K562 (cell line): ENCODE data around the gene EZH2. TPM values are rescaled to one million over a fixed set of nuclear protein-coding genes. Genes with fewer than 3 reads are reported as not detected.

ENCODE experiments used
- ATAC-seq: fragments of 200-7000 bp; cut with Tn5 transposase; 3 replicates; pipeline ENCODE4 v1.9.1; 2020; ENCODE audit warnings: moderate library complexity
- BruUV-seq: library from RNA; stranded (reverse); fragments of 400-500 nt; replicated peaks from 2 replicates; lab custom pipeline; 2021; lab: Mats Ljungman, UMichigan
- CTCF ChIA-PET: fragments of 300-600 bp; formaldehyde crosslinking; extraction: SDS; loops from one replicate; lab custom pipeline; 2021; ENCODE audit warnings: low intra/inter-chr PET ratio; lab: Yijun Ruan, JAX
- POLR2A ChIA-PET: fragments of 300-600, 350-650 bp; sonication (Branson Sonifier 250); formaldehyde crosslinking; extraction: SDS; loops from one replicate; lab custom pipeline; 2021; ENCODE audit warnings: antibody characterized with exemption, inconsistent platforms; lab: Yijun Ruan, JAX
- DNase-seq, 4 experiments: peaks; one replicate each; pipeline versions ENCODE4 v3.0.0 to v3.0.0-alpha.2; 2011 to 2018; ENCODE audit warnings: low spot score in 3 of 4, mixed read lengths in 3 of 4; ENCODE audit errors: extremely low read depth in 1 of 4
- FAIRE-seq: peaks from 2 replicates; lab custom pipeline; 2011; peaks lifted over from hg19 to GRCh38; lab: Jason Lieb, UNC
- H2AFZ ChIP-seq: 2 replicates; pipeline ENCODE4 v1.6.0; 2011; ENCODE audit warnings: low read depth, low read length, control low read depth, inconsistent platforms
- H3K27ac ChIP-seq: fragments of 200-600 bp; 3 replicates; pipeline ENCODE4 v1.8.0; 2011; ENCODE audit warnings: low read depth, mild to moderate bottlenecking, control low read depth, inconsistent platforms, low read length, moderate library complexity, mixed read lengths; ENCODE audit errors: extremely low read depth
- H3K27me3 ChIP-seq, 2 experiments: fragments of 300-600 bp in 1 of 2; 2 replicates in 1 of 2; 3 replicates in 1 of 2; pipeline versions ENCODE4 v1.6.0 to v1.8.0; 2011; ENCODE audit warnings: inconsistent platforms in 2 of 2, low read length in 2 of 2, mild to moderate bottlenecking in 1 of 2, mixed read lengths in 1 of 2, moderate library complexity in 1 of 2; ENCODE audit not compliant: control insufficient read depth in 2 of 2, insufficient read depth in 2 of 2
- H3K36me3 ChIP-seq: fragments of 300-600 bp; 3 replicates; pipeline ENCODE4 v1.8.0; 2011; ENCODE audit warnings: mild to moderate bottlenecking, low read length, inconsistent platforms; ENCODE audit not compliant: control insufficient read depth, insufficient read depth
- H3K4me1 ChIP-seq, 2 experiments: fragments of 200-600 bp in 1 of 2; replicated peaks in 1 of 2; 2 replicates in 1 of 2; 3 replicates in 1 of 2; pipeline versions ENCODE4 v1.5.1 to v1.8.0; 2011; ENCODE audit warnings: inconsistent platforms in 2 of 2, low read length in 2 of 2, mild to moderate bottlenecking in 1 of 2, mixed read lengths in 1 of 2, moderate library complexity in 1 of 2; ENCODE audit not compliant: control insufficient read depth in 2 of 2, insufficient read depth in 2 of 2
- H3K4me2 ChIP-seq: 2 replicates; pipeline ENCODE4 v1.6.1; 2011; ENCODE audit warnings: low read length, control low read depth, inconsistent platforms, mixed read lengths; ENCODE audit not compliant: insufficient read depth
- H3K4me3 ChIP-seq: fragments of 200-600 bp; sonication (generic), shearing (Covaris generic); 2 replicates; pipeline ENCODE4 v1.5.1; 2016; ENCODE audit warnings: control low read depth, inconsistent platforms
- H3K79me2 ChIP-seq: fragments of 200-600 bp; 3 replicates; pipeline ENCODE4 v1.8.0; 2011; ENCODE audit warnings: low read length, inconsistent platforms; ENCODE audit not compliant: control insufficient read depth, insufficient read depth
- H3K9ac ChIP-seq, 2 experiments: 2 replicates each; pipeline versions ENCODE4 v1.6.0 to v1.6.1; 2011; ENCODE audit warnings: low read depth in 2 of 2, low read length in 2 of 2, control low read depth in 1 of 2, inconsistent platforms in 1 of 2, mild to moderate bottlenecking in 1 of 2, mixed read lengths in 1 of 2; ENCODE audit not compliant: insufficient read depth in 1 of 2
- H3K9me1 ChIP-seq: one replicate; pipeline ENCODE4 v1.6.0; 2011; ENCODE audit warnings: inconsistent platforms, mild to moderate bottlenecking, low read length, moderate library complexity; ENCODE audit not compliant: control insufficient read depth, insufficient read depth
- H3K9me3 ChIP-seq: replicated peaks from 2 replicates; pipeline ENCODE4 v1.5.1; 2011; ENCODE audit warnings: low read depth, low read length, inconsistent platforms; ENCODE audit not compliant: control insufficient read depth, insufficient read depth
- H4K20me1 ChIP-seq: replicated peaks from 2 replicates; pipeline ENCODE4 v1.6.1; 2011; ENCODE audit warnings: low read length, inconsistent platforms, mixed read lengths; ENCODE audit not compliant: control insufficient read depth, insufficient read depth
- CAMTA2 ChIP-seq: fragments of 250-450 bp; sonication (Bioruptor Pico); conservative IDR thresholded peaks from 2 replicates; pipeline ENCODE4 v1.5.1; 2022
- CBX8 ChIP-seq: fragments of 200-600 bp; sonication (generic); IDR thresholded peaks from 2 replicates; pipeline ENCODE4 v1.6.1; 2012; ENCODE audit warnings: borderline replicate concordance, mixed run types, low read depth, mild to moderate bottlenecking, moderate library complexity, mixed read lengths, low read length, control low read depth, inconsistent platforms; ENCODE audit not compliant: poor library complexity, severe bottlenecking; ENCODE audit errors: extremely low read depth
- CHD1 ChIP-seq: fragments of 200-600 bp; sonication (generic); IDR thresholded peaks from one replicate; pipeline ENCODE4 v1.6.1; 2012; ENCODE audit warnings: mild to moderate bottlenecking, moderate library complexity, low read length, inconsistent platforms
- EZH2 ChIP-seq: IDR thresholded peaks from 2 replicates; pipeline ENCODE4 v1.6.1; 2012; ENCODE audit warnings: low read depth, mild to moderate bottlenecking, inconsistent platforms, low read length, borderline replicate concordance
- JUN ChIP-seq, 2 experiments: sonication (generic) in 1 of 2; formaldehyde crosslinking in 1 of 2; IDR thresholded peaks; 2 replicates each; pipeline versions ENCODE4 v1.6.1 to v1.8.0; 2012 to 2022; ENCODE audit warnings: borderline replicate concordance in 2 of 2, mild to moderate bottlenecking in 2 of 2, improper control_type of control experiment in 1 of 2, low read depth in 1 of 2, low read length in 1 of 2, missing genetic modification reagents in 1 of 2
- MEF2A ChIP-seq: IDR thresholded peaks from 2 replicates; pipeline ENCODE4 v1.6.1; 2011; ENCODE audit warnings: low read depth, mild to moderate bottlenecking, low read length, moderate library complexity; ENCODE audit not compliant: control insufficient read depth
- NFIC ChIP-seq: fragments of 450-650 bp; IDR thresholded peaks from 2 replicates; pipeline ENCODE4 v1.6.1; 2017; ENCODE audit warnings: mild to moderate bottlenecking, inconsistent platforms
- PHF21A ChIP-seq: fragments of 450-650 bp; IDR thresholded peaks from 2 replicates; pipeline ENCODE4 v1.6.1; 2017; ENCODE audit warnings: low read depth, borderline replicate concordance
- RBM14 ChIP-seq: fragments of 200-400 bp; formaldehyde crosslinking; IDR thresholded peaks from 2 replicates; pipeline ENCODE4 v1.6.1; 2018; ENCODE audit warnings: low read depth, mild to moderate bottlenecking, low read length, moderate library complexity, borderline replicate concordance; ENCODE audit not compliant: insufficient read depth
- SNRNP70 ChIP-seq: fragments of 200-400 bp; formaldehyde crosslinking; optimal IDR thresholded peaks from 2 replicates; pipeline ENCODE3; 2017; ENCODE audit warnings: low read depth, low read length
- TAF9B ChIP-seq: fragments of 450-650 bp; IDR thresholded peaks from 2 replicates; pipeline ENCODE4 v1.6.1; 2018; ENCODE audit warnings: mild to moderate bottlenecking; ENCODE audit not compliant: partially characterized antibody
- TFAP4 ChIP-seq: sonication (generic); formaldehyde crosslinking; IDR thresholded peaks from 2 replicates; pipeline ENCODE4 v1.8.0; 2022; ENCODE audit warnings: missing genetic modification reagents, mild to moderate bottlenecking, moderate library complexity, borderline replicate concordance
- XRCC3 ChIP-seq: fragments of 450-650 bp; IDR thresholded peaks from 2 replicates; pipeline ENCODE4 v1.6.1; 2017; ENCODE audit warnings: mild to moderate bottlenecking, moderate library complexity
- YY1 ChIP-seq, 3 experiments: IDR thresholded peaks; 2 replicates each; pipeline ENCODE4 v1.6.1; 2011; ENCODE audit warnings: low read length in 2 of 3, mild to moderate bottlenecking in 2 of 3, moderate library complexity in 2 of 3, borderline replicate concordance in 1 of 3, control low read depth in 1 of 3, low read depth in 1 of 3; ENCODE audit not compliant: insufficient read depth in 3 of 3, insufficient replicate concordance in 2 of 3, control insufficient read depth in 1 of 3, insufficient read length in 1 of 3; ENCODE audit errors: extremely low read depth in 1 of 3
- ZNF282 ChIP-seq: sonication (generic); formaldehyde crosslinking; IDR thresholded peaks from 2 replicates; pipeline ENCODE4 v1.8.1; 2023; ENCODE audit warnings: missing genetic modification reagents
- ZNF395 ChIP-seq: fragments of 200-800 bp; sonication (Bioruptor generic); IDR thresholded peaks from 2 replicates; pipeline ENCODE4 v1.6.1; 2017; ENCODE audit warnings: missing genetic modification characterization, missing compliant biosample characterization
- ZNF507 ChIP-seq: conservative IDR thresholded peaks from 2 replicates; pipeline ENCODE4 v1.6.1; 2017; ENCODE audit warnings: missing genetic modification characterization, missing compliant biosample characterization
- WGBS: fragments of 100-300 bp; shearing (Covaris generic); methylation state at CpG from one replicate; pipeline ENCODE4 v1.1.6; 2016; ENCODE audit warnings: low coverage, mixed read lengths; ENCODE audit not compliant: insufficient coverage; ENCODE audit errors: missing lambda C conversion rate; 5-methylcytosine and 5-hydroxymethylcytosine counted together
- in situ Hi-C: fragments of 300-500 bp; cut with MboI; formaldehyde crosslinking; loops from 4 replicates; pipeline ENCODE4 v1.15.0; 2018; ENCODE audit warnings: inconsistent platforms, mixed read lengths
- intact Hi-C: fragments of 100-400 bp; cut with micrococcal nuclease; formaldehyde crosslinking; loops from 2 replicates; pipeline ENCODE4 v1.14.2; 2022
- polyA plus RNA-seq, 8 experiments: library from polyadenylated mRNA; depleted of rRNA in 4 of 8; stranded (reverse) in 5 of 8; unstranded in 3 of 8; fragments of >200 nt; fragmentation: Nextera tagmentation in 2 of 8; fragmentation: Illumina TruSeq in 1 of 8; extraction: Ambion mirVana in 2 of 8; extraction: Trizol in 1 of 8; gene quantifications; 2 replicates each; pipeline versions ENCODE4 v1.2.1 to v1.2.3, GENCODE V29; 2011 to 2014; ENCODE audit warnings: inconsistent platforms in 1 of 8, missing spikeins in 1 of 8
- total RNA-seq, 7 experiments: library from RNA; depleted of rRNA in 6 of 7; stranded (reverse); fragments of >200 nt in 6 of 7; fragmentation: Illumina TruSeq in 2 of 7; extraction: Trizol in 2 of 7; gene quantifications; 2 replicates each; pipeline versions ENCODE4 v1.2.1 to v1.2.3, GENCODE V29; 2011 to 2021; ENCODE audit warnings: low replicate concordance in 1 of 7

Gene EZH2
- total and polyA plus RNA-seq, 9 of the 15 experiments (the other 6 are each of a cell fraction or from before 2014, with no cell fraction given): 48.7 to 175 (median 98.6) TPM

GRCh38 chr7:148883266-148884048 lies 634 bp downstream of the EZH2 start:
- ATAC-seq: peak; percentile 11
- peak; percentile 55 to 81 (median 68) for DNase-seq
- BruUV-seq: no TSS peak
- 0 out of 2 replicates have a peak overlapping the region, but pooled peaks have one; percentile 11 for H2AFZ ChIP-seq
- intact Hi-C loops (loop anchor here (1.0 to 5.0 kb wide), 4 partner anchors 33 to 185 kb away; partner anchors contain the start of gene CUL1), in situ Hi-C loops (no loop called here)
- ChIA-PET CTCF (no interaction called here), POLR2A (interaction anchor here (0.6 to 4.6 kb wide), 22 partner anchors 10 to 185 kb away, joined by 3 to 37 read pairs (median 4); partner anchors contain the start of gene CUL1)
- H3K9me1 ChIP-seq: no peaks in the 10 kb centered on the region
- FAIRE-seq: no peak
- peak overlapping the region; percentile 98 for H3K27ac ChIP-seq
- 1% methylated on average over 69 of the region's 88 CpGs for WGBS
- peaks cover 15% of the 10 kb centered on the region; the same call in 2 of the 3 replicates for H3K36me3 ChIP-seq
- H3K9me3 ChIP-seq: no peaks in the 10 kb centered on the region
- H3K4me2 ChIP-seq: peak overlapping the region; percentile 92
- peak overlapping the region; percentile 96 for H3K4me3 ChIP-seq
- peak overlapping the region; percentile 97 to 99 for H3K9ac ChIP-seq
- H4K20me1 ChIP-seq: peaks cover 23% of the 10 kb centered on the region
- peaks cover 9 to 23% of the 10 kb centered on the region in 2 experiments; a peak in 4 of 5 replicates for H3K4me1 ChIP-seq
- H3K27me3 ChIP-seq: no peaks in the 10 kb centered on the region
- peaks cover 68% of the 10 kb centered on the region for H3K79me2 ChIP-seq
- TF ChIP-seq PHF21A: peak; percentile 62; the same call in 1 of the 2 replicates
- TF ChIP-seq CAMTA2: no peak
- TF ChIP-seq CHD1: peak; percentile 95
- peak in 1 of 3 experiments; percentile 28 for TF ChIP-seq YY1 (IDR thresholded peaks at IDR 0.05; ENCODE audit: borderline replicate concordance in 1 of 3, control insufficient read depth in 1 of 3, extremely low read depth in 1 of 3, insufficient read depth in 3 of 3, insufficient read length in 1 of 3, insufficient replicate concordance in 2 of 3, low read depth in 1 of 3, low read length in 2 of 3)
- TF ChIP-seq ZNF395 (CRISPR knock-in tag): no peak
- TF ChIP-seq EZH2: no peak
- no peak for TF ChIP-seq TAF9B
- TF ChIP-seq NFIC: no peak
- 0 out of 2 replicates have a peak, but pooled peaks have one; percentile 21 for TF ChIP-seq RBM14
- peak; percentile 28; the same call in 1 of the 2 replicates for TF ChIP-seq TFAP4 (CRISPR knock-in tag)
- 0 out of 2 replicates have a peak, but pooled peaks have one; percentile 9 for TF ChIP-seq ZNF282 (CRISPR knock-in tag)
- TF ChIP-seq ZNF507 (tag): no peak
- TF ChIP-seq XRCC3: no peak
- TF ChIP-seq SNRNP70: no peak
- no peak for TF ChIP-seq MEF2A
- no peak for TF ChIP-seq JUN (IDR thresholded peaks at IDR 0.05; ENCODE audit: borderline replicate concordance, low read depth, low read length)
- TF ChIP-seq JUN (CRISPR knock-in tag; IDR thresholded peaks at IDR 0.05; ENCODE audit: borderline replicate concordance): no peak
- TF ChIP-seq CBX8: no peak
